Activated naive CD4-positive, alpha-beta T cell (primary cell): ENCODE results near the gene HSD17B4.
"Not testable (repeated sequence)": the region's sequence is repeated elsewhere in the genome, so short reads cannot be mapped to it uniquely, and the experiment has no call there.

Experiments
- DNase-seq, 4 experiments: peaks; one replicate each; lab custom pipeline; 2025; lab: John Stamatoyannopoulos, UW

HSD17B4 gene

GRCh38 chr5:119432674-119433237 is 19.5 kb upstream of the HSD17B4 start:
- not testable (repeated sequence) for DNase-seq

GRCh38 chr5:119435436-119436132 is 16.7 kb upstream of the HSD17B4 start:
- DNase-seq, result peak; percentile 22 to 68 (median 48)

GRCh38 chr5:119437785-119438586 is 14.3 kb upstream of the HSD17B4 start:
- not testable (repeated sequence) for DNase-seq

GRCh38 chr5:119438587-119438917 is 13.7 kb upstream of the HSD17B4 start:
- DNase-seq, result not testable (repeated sequence)

GRCh38 chr5:119439140-119439631 is 13.1 kb upstream of the HSD17B4 start:
- no peak for DNase-seq

GRCh38 chr5:119439632-119440031 is 12.7 kb upstream of the HSD17B4 start:
- DNase-seq, result not testable (repeated sequence)

GRCh38 chr5:119444643-119445042 is 7.7 kb upstream of the HSD17B4 start:
- DNase-seq, result not testable (repeated sequence)

GRCh38 chr5:119445544-119445943 is 6.8 kb upstream of the HSD17B4 start:
- no peak for DNase-seq

- no peak for DNase-seq
Measured at GRCh38 chr5:119449882-119450281, 2.4 kb upstream of the HSD17B4 start.

- not testable (repeated sequence) for DNase-seq
Measured at GRCh38 chr5:119450627-119451026, 1.7 kb upstream of the HSD17B4 start.

GRCh38 chr5:119451561-119451960 is 736 bp upstream of the HSD17B4 start:
- DNase-seq, result no peak

- no peak for DNase-seq
Measured at GRCh38 chr5:119452060-119452372, 281 bp upstream of the HSD17B4 start.

GRCh38 chr5:119453040-119453373 is 710 bp downstream of the HSD17B4 start:
- DNase-seq, result no peak

GRCh38 chr5:119454171-119454570 is 1.9 kb downstream of the HSD17B4 start:
- DNase-seq, result no peak

- DNase-seq, result no peak
Measured at GRCh38 chr5:119458911-119459632, 6.8 kb downstream of the HSD17B4 start.

- no peak for DNase-seq
Measured at GRCh38 chr5:119465640-119466039, 13.3 kb downstream of the HSD17B4 start.

- DNase-seq, result no peak
Measured at GRCh38 chr5:119468286-119468685, 16.0 kb downstream of the HSD17B4 start.

GRCh38 chr5:119470105-119470763 is 17.9 kb downstream of the HSD17B4 start:
- no peak for DNase-seq

- DNase-seq, result no peak
Measured at GRCh38 chr5:119470851-119471451, 18.7 kb downstream of the HSD17B4 start.

GRCh38 chr5:119473241-119473640 is 20.9 kb downstream of the HSD17B4 start:
- no peak for DNase-seq

GRCh38 chr5:119476341-119476740 is 24.0 kb downstream of the HSD17B4 start:
- no peak for DNase-seq

- no peak for DNase-seq
Measured at GRCh38 chr5:119478781-119479180, 26.5 kb downstream of the HSD17B4 start.
